A673 (cell line): ENCODE measurements around the gene FOXP4. TPM values are rescaled to one million over a fixed set of nuclear protein-coding genes. Genes with fewer than 3 reads are reported as not detected.

Experiments
- BruUV-seq: library from RNA; stranded (reverse); fragments of 400-500 nt; replicated peaks from 2 replicates; lab custom pipeline; 2021; lab: Mats Ljungman, UMichigan
- CTCF ChIA-PET: fragments of 300-600 bp; sonication (Branson Sonifier 250); formaldehyde crosslinking; loops from one replicate; lab custom pipeline; 2022; ENCODE audit warnings: antibody characterized with exemption; lab: Charles Lee
- POLR2A ChIA-PET: fragments of 300-600 bp; sonication (Branson Sonifier 250); formaldehyde crosslinking; loops from one replicate; lab custom pipeline; 2022; ENCODE audit warnings: antibody characterized with exemption; ENCODE audit not compliant: low non-redundant PET; lab: Charles Lee
- DNase-seq: peaks from one replicate; pipeline ENCODE4 v3.0.0-alpha.2; 2015; ENCODE audit warnings: low spot score
- H3K27ac ChIP-seq: fragments of 200-600 bp; sonication (generic); 2 replicates; pipeline ENCODE4 v1.5.1; 2016; ENCODE audit warnings: mixed run types, low read depth, mild to moderate bottlenecking, mixed read lengths, antibody characterized with exemption, low read length; ENCODE audit not compliant: poor library complexity, severe bottlenecking
- H3K27me3 ChIP-seq: fragments of 200-600 bp; sonication (generic); replicated peaks from 2 replicates; pipeline ENCODE4 v1.6.1; 2017; ENCODE audit warnings: mixed run types, low read depth, mild to moderate bottlenecking, mixed read lengths, antibody characterized with exemption, low read length; ENCODE audit not compliant: insufficient read depth, poor library complexity
- H3K36me3 ChIP-seq: fragments of 200-600 bp; sonication (generic); 2 replicates; pipeline ENCODE4 v1.6.1; 2016; ENCODE audit warnings: mixed run types, mild to moderate bottlenecking, mixed read lengths, antibody characterized with exemption, low read length; ENCODE audit not compliant: insufficient read depth, poor library complexity, severe bottlenecking
- H3K4me1 ChIP-seq: fragments of 200-600 bp; sonication (generic); 2 replicates; pipeline ENCODE4 v1.6.1; 2017; ENCODE audit warnings: mixed run types, mild to moderate bottlenecking, mixed read lengths, antibody characterized with exemption, low read length; ENCODE audit not compliant: insufficient read depth, poor library complexity, severe bottlenecking
- H3K4me3 ChIP-seq: fragments of 200-600 bp; sonication (generic); 2 replicates; pipeline ENCODE4 v1.5.1; 2016; ENCODE audit warnings: low read depth, mixed run types, mild to moderate bottlenecking, mixed read lengths, low read length; ENCODE audit not compliant: poor library complexity, severe bottlenecking
- H3K9me3 ChIP-seq: fragments of 200-600 bp; sonication (generic); 2 replicates; pipeline ENCODE4 v1.6.1; 2016; ENCODE audit warnings: mixed run types, low read depth, mild to moderate bottlenecking, mixed read lengths, antibody characterized with exemption, low read length; ENCODE audit not compliant: poor library complexity, severe bottlenecking
- CTCF ChIP-seq: fragments of 300-800, 200-600 bp; sonication (generic); conservative IDR thresholded peaks from 2 replicates; pipeline ENCODE4 v1.5.1; 2017; ENCODE audit warnings: low read depth, mild to moderate bottlenecking, antibody characterized with exemption, low read length, moderate library complexity, mixed read lengths
- EZH2 ChIP-seq: fragments of 200-600 bp; sonication (generic); IDR thresholded peaks from 2 replicates; pipeline ENCODE4 v1.6.1; 2017; ENCODE audit warnings: borderline replicate concordance, low read depth, mild to moderate bottlenecking, mixed read lengths, antibody characterized with exemption, low read length; ENCODE audit not compliant: poor library complexity, severe bottlenecking
- intact Hi-C: fragments of 100-400 bp; cut with micrococcal nuclease; formaldehyde crosslinking; loops from one replicate; pipeline ENCODE4 v1.10.0; 2022; ENCODE audit not compliant: unreplicated experiment
- total RNA-seq: library from RNA; stranded (reverse); gene quantifications from 2 replicates; pipeline ENCODE4 v1.2.3, GENCODE V29; 2021

The FOXP4 gene
- total RNA-seq, 1 experiment from 2014 or later = 53.9 TPM

- BruUV-seq = no TSS peak
- no peaks in the 10 kb centered on the region for H3K36me3 ChIP-seq
- peak overlapping the region; percentile 10 for H3K27ac ChIP-seq
- H3K27me3 ChIP-seq = no peaks in the 10 kb centered on the region
- peaks cover 39% of the 10 kb centered on the region for H3K4me1 ChIP-seq
- ChIA-PET POLR2A (no interaction called here), CTCF (no interaction called here)
- no peaks in the 10 kb centered on the region for H3K9me3 ChIP-seq
- no peak overlapping the region for H3K4me3 ChIP-seq
- DNase-seq = no peak
- no peak for TF ChIP-seq EZH2
- no peak for TF ChIP-seq CTCF
- intact Hi-C loops = no loop called here
Measured at GRCh38 chr6:41528409-41528963, 17.7 kb upstream of the FOXP4 start.

GRCh38 chr6:41529049-41529448, 17.1 kb upstream of the FOXP4 start:
- BruUV-seq = no TSS peak
- Histone ChIP-seq H3K36me3 (no peaks in the 10 kb centered on the region), H3K9me3 (no peaks in the 10 kb centered on the region), H3K27me3 (no peaks in the 10 kb centered on the region), H3K4me1 (peaks cover 39% of the 10 kb centered on the region), H3K27ac (no peak overlapping the region), H3K4me3 (no peak overlapping the region)
- CTCF ChIA-PET = no interaction called here
- intact Hi-C loops = no loop called here
- POLR2A ChIA-PET = no interaction called here
- DNase-seq = no peak
- TF ChIP-seq CTCF (no peak), EZH2 (no peak)

GRCh38 chr6:41529970-41530369, 16.2 kb upstream of the FOXP4 start:
- intact Hi-C loops = loop anchor here (5.0 kb wide), 1 partner anchor 62 kb away; no protein-coding TSS in a partner anchor
- H3K27me3 ChIP-seq = no peaks in the 10 kb centered on the region
- POLR2A ChIA-PET = no interaction called here

More at GRCh38 chr6:41529970-41530369, 16.2 kb upstream of the FOXP4 start:
- H3K4me1 ChIP-seq = peaks cover 35% of the 10 kb centered on the region
- CTCF ChIA-PET = no interaction called here
- no peak overlapping the region for H3K4me3 ChIP-seq
- no peak overlapping the region for H3K27ac ChIP-seq
- no peak for DNase-seq
- no TSS peak for BruUV-seq
- H3K36me3 ChIP-seq = no peaks in the 10 kb centered on the region
- TF ChIP-seq CTCF = no peak
- no peak for TF ChIP-seq EZH2
- H3K9me3 ChIP-seq = no peaks in the 10 kb centered on the region
